GF-D8 (cell line): ENCODE measurements around the gene HAX1.
A peak's percentile ranks its signal among the peaks of the same experiment; 100 is the strongest.
"Not testable (repeated sequence)": the region's sequence is repeated elsewhere in the genome, so short reads cannot be mapped to it uniquely, and the experiment has no call there.

Experiments
- DNase-seq: peaks from one replicate; lab custom pipeline; 2025; lab: John Stamatoyannopoulos, UW

Gene HAX1

DNA sequence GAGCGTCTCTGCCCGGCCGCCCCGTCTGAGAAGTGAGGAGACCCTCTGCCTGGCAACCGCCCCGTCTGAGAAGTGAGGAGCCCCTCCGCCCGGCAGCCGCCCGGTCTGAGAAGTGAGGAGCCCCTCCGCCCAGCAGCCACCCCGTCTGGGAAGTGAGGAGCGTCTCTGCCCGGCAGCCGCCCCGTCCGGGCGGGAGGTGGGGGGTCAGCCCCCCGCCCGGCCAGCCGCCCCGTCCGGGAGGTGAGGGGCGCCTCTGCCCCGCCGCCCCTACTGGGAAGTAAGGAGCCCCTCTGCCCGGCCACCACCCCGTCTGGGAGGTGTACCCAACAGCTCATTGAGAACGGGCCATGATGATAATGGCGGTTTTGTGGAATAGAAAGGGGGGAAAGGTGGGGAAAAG lies 15.2 kb downstream of the HAX1 start:
- not testable (repeated sequence) for DNase-seq

DNA sequence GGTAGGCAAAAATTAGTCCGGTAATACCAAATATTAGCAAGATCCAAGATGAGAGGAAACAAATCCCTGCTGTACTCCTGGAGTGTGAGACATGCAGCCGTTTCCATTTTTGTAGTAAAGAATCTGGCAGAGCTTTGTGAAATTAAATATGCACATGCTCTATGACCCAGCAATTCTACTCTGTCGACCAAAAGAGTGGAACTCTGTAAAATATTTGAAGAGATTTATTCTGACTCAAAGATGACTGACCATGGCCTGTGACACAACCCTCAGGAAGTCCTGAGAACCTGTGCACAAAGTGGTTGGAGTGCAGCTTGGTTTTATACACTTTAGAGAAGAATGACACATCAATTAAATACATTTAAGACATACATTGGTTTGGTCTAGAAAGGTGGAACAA lies 16.2 kb downstream of the HAX1 start:
- no peak for DNase-seq

DNA sequence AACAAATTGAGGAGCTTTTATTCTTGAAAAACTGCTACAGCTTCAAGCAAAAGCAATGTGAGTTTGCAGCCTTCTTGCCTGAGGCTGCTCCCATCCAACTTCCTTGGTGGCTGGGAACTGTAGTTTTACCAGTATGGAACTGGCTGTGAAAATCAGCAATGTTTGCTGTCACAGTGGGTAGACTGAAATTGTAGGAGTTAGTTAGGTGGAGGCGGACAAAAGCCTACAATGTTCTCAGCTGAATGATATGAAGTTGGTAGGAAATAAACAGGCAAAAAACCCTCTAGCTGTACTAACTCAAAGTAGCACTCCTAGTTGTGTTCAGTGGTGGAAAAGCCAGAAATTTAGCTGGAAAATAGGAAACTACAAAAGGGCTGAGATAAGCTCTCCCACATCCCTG lies 18.5 kb downstream of the HAX1 start:
- DNase-seq, result no peak

DNA sequence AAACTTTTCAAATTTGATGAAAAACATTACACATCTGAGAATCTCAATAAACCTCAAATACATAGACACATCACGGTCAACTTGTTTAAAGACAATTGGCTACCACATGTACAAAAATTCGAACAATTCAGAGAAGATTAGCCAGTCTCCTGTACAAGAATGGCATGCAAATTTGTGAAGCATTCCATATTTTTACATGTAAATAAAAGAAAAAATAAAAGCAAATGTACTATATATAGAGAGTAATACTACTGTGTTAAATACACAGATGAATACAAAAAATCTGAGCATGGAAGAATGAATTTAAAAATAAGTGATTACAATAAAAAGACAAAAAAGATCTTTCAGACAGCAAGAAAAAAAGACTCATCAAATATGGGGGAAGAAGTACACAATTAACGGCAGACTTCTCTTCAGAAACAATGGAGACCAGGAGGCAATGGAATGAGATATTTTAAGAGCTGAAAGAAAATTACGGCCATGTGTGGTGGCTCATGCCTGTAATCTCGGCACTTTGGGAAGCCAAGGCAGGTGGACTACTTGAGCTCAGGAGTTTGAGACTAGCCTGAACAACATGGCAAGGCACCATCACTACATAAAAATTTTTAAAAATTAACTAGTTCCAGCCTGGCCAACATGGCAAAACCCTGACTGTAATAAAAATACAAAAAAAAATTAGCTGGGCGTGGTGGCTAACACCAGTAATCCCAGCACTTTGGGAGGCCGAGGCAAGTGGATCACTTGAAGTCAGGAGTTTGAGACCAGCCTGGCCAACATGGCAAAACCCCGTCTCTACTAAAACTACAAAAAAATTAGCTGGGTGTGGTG lies 23.2 kb downstream of the HAX1 start:
- DNase-seq, result peak; percentile 3

DNA sequence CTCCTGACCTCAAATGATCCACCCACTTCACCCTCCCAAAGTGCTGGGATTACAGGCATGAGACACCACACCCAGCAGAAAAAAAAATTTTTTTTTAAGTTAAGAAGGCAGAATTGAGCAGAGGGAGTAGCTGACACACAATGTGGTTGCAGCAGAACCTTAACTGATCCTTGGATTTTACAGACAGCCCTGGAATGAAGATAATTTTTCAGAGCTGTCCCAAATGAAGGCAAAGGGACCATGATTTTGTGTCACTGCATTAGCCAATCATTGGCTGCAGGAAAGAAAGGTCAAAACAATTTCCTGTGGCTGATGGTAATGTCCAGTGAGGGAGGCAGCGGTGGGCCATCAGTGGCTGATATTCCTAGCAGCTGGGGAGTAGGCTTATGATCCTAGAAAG lies 29.2 kb downstream of the HAX1 start:
- DNase-seq, result no peak

DNA sequence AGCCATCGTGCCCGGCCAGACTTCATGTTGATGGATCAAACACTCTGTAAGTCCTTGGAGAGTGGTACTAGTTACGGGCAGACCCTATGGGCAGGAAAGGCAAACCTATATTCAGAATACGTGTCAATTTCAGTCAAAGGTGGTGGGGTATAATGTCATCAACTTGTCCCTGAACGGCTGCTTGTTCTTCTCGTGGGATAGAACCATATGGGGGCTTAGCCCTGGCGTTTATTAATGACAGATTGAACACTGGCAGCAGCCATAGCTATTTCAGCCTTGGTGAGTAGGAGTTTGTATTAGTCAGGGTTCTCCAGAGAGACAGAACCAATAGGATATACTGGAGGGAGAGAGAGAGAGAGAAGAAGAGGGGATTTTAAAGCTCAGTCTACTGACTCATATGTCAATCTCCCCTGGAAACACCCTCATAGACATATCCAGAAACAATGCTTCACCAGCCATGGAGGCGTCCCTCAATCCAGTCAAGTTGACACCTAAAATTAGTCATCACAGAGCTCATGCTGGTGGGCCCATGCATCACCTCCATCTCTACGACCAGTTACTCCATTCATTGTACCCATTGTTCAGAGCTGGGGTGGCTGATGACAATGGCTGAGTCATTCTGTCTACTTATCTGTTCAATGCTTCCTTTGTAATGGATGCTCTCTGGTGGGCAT lies 32.4 kb downstream of the HAX1 start:
- no peak for DNase-seq

DNA sequence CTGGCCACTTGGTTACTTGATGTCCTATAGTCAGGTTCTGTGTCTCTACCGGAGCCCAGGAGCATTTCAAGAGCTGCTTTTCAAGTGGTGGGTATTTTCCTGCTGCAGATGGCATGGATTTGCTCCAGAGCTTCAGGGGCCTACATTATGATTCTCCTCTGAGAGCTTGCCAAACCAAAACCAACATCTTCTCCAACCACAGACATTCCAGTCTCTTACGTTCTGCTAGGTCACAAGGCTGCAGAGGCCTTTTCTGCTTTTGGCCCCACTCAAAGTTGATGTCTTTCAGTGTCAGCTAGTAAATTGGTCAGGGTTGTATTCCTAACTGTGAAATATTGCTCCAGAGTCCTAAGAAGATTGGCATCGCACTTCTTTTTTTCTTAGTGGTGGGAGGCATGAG lies 33.7 kb downstream of the HAX1 start:
- no peak for DNase-seq

DNA sequence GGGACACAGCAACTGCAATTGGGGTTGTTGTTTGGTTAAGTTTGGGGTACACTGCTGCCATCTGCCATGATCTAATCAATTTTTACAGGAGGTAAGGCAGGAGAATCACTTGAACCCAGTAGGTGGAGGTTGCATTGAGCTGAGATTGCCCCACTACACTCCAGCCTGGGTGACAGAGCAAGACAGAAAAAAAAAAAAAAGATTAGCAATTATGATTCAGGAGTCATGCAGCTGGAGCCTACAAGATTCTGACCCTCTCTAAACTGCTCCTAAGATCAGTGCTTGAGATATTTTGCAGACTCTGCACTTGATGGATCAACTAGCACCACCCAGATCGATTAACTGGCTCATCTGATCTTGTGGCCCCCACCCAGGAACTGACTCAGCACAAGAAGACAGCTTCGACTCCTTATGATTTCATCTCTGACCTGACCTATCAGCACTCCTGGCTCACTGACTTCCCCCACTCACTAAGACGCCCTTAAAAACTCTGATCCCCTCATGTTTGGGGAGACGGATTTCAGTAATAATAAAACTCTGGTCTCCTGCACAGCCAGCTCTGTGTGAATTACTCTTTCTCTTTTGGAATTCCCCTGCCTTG lies 35.3 kb downstream of the HAX1 start:
- DNase-seq, result not testable (repeated sequence)

DNA sequence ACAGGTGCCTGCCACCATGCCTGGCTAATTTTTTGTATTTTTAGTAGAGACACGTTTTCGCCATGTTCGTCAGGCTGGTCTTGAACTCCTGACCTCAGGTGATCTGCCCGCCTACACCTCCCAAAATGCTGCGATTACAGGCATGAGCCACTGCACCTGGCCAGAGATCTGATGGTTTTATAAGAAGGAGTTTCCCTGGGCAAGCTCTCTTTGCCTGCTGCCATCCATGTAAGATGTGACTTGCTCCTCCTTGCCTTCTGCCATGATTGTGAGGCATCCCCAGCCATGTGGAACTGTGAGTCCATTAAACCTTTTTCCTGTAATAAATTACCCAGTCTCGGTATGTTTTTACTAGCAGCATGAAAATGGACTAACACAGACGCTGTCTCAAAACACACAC lies 36.7 kb downstream of the HAX1 start:
- DNase-seq, result not testable (repeated sequence)

DNA sequence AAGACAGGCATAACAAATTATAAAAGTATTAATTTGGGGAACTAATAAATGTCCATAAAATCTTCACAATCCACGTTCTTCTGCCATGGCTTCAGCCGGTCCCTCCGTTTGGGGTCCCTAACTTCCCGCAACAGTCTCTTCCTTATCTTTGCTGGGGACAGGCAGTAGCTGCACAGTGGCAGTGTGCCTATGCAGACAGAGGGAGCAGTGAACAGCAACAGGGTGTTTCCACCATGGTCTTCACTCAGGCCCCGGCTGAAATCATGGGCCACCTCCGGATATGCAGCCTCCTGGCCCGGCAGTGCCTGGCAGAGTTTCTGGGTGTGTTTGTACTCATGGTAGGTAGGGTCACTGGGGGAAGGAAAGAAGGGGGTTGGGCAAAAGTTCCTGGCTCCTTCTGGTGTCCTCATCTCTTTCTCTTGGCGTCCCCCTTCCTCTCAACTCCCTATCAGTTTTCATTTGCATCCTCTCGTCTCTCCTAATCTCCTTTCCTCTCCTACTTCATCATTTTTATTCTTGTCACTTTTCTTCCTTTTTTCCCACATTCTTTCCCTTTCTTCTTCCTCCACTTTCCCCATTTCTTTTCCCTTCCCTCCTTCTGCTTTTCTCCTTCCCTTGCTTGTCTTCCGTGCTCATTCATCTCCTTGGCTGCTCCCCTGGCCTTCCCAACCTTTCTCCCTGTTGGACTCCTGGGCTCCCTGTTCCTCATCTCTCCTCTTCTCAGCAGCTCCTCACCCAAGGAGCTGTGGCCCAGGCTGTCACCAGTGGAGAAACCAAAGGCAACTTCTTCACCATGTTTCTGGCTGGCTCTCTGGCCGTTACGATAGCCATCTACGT lies 40.0 kb downstream of the HAX1 start:
- not testable (repeated sequence) for DNase-seq

DNA sequence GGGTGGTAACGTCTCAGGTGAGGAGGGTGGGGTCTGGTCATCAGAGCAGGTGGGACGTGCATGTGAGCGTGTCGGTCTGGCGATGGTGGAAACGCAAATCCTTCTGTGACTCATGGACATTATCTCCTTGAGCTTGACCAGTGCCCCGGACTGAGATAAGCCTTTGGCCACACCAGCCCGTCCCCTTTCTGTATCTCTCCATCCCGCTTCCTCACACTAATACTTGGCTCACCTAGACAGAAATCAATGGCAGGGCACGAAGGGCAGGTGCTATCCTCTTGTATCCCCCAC lies 40.6 kb downstream of the HAX1 start:
- DNase-seq, result no peak

DNA sequence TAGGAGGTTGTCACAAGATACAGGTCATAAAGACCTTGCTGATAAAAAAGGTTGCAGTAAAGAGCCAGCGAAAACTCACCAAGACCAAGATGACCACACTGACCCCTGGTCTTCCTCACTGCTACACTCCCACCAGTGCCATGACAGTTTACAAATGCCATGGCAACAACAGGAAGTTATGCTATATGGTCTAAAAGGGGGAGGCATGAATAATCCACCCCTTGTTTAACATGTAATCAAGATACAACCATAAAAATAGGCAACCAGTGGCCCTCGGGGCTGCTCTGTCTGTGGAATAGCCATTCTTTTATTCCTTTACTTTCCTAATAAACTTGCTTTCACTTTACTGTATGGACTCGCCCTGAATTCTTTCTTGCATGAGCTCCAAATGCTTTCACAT lies 41.8 kb downstream of the HAX1 start:
- DNase-seq, result not testable (repeated sequence)

DNA sequence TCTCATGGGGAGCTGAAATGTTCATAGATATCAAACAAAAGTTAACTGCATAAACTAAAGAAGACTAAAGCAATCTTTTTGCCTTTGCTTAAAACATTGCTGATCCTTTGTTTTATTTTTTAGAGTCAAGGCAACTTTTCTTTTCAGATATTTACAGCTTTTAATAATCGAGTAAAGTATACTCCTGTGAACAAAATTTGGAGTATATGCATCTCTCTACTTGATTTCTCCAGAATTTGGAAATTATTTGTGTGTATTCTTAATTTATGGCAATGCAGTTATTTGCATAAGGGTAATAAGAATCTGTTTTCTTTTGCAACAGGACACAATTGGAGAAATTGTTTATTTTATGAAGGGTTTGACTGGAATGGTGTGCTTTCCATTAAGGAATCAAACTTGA lies 44.3 kb downstream of the HAX1 start:
- DNase-seq, result no peak

DNA sequence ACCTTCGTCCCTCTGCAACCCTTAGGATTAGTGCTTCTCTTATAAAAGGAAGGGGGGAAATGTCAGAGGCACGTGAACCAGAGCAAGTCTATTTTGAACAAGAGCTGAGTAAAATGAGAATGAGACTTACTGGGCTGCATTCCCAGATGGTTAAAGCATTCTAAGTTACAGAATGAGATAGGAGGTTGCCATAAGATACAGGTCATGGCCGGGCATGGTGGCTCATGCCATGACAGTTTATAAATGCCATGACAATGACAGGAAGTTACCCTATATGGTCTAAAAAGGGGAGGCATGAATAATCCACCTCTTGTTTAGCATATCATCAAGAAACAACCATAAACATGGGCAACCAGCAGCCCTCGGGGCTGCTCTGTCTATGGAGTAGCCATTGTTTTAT lies 46.0 kb downstream of the HAX1 start:
- no peak for DNase-seq

DNA sequence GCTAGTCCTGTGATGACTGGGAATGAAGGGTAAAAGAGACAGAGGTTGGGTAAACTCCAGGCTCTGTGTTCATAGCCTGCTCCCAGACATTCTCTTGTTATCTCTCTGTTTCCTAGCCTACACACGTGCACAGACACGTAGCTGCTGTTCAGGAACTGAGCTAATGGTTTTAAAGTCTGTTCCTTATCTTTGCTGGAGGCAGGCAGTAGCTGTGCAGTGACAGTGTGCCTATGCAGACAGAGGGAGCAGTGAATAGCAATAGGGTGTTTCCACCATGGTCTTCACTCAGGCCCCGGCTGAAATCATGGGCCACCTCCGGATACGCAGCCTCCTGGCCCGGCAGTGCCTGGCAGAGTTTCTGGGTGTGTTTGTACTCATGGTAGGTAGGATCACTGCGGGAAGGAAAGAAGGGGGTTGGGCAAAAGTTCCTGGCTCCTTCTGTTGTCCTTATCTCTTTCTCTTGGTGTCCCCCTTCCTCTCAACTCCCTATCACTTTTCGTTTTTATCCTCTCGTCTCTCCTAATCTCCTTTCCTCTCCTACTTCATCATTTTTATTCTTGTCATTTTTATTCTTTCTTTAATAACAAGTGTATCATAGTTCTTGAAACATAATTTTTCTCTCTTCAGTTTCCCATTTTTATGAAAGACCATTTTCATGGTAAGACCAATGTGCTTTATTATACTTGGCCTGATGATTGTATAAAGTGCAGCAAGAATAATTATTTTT lies 48.6 kb downstream of the HAX1 start, which contains the start of gene AQP10:
AQP10 (plus strand) TSS at position 212 of the 727 bp plus-strand sequence; CDS start at position 275, 63 bp downstream.
- no peak for DNase-seq

DNA sequence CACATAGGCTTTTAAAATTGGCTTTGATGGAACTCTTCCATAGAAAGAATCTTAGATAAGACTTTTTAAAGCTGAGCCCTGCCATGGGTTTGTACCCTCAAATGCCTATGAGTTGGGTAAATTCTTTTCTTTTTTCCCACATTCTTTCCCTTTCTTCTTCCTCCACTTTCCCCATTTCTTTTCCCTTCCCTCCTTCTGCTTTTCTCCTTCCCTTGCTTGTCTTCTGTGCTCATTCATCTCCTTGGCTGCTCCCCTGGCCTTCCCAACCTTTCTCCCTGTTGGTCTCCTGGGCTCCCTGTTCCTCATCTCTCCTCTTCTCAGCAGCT lies 49.1 kb downstream of the HAX1 start:
- not testable (repeated sequence) for DNase-seq

DNA sequence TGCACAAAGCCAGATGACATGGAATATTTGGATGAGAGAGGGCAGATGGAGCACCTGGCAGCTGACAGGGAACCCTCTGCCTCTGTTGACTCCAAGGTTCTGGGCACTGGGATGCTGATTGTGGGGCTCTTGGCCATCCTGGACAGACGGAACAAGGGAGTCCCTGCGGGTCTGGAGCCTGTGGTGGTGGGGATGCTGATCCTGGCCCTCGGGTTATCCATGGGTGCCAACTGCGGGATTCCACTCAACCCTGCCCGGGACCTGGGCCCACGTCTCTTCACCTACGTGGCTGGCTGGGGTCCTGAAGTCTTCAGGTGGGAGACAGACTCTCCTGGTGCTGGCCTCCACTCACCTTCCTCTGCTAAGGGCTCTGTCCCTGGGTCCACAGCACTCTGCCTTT lies 51.1 kb downstream of the HAX1 start:
- no peak for DNase-seq

DNA sequence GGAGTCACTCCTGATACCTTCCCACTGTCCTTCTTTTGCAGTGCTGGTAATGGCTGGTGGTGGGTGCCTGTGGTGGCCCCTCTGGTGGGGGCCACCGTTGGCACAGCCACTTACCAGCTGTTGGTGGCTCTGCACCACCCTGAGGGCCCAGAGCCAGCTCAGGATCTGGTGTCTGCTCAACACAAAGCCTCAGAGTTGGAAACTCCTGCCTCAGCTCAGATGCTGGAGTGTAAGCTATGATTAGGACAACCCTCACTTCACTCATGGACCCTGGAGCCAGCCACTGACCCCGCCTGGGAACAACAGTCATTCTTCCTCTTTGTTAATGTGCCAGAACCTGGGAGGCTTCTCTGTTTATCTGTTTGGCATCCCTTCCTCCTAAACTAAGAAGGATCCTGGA lies 51.8 kb downstream of the HAX1 start:
- DNase-seq, result no peak

DNA sequence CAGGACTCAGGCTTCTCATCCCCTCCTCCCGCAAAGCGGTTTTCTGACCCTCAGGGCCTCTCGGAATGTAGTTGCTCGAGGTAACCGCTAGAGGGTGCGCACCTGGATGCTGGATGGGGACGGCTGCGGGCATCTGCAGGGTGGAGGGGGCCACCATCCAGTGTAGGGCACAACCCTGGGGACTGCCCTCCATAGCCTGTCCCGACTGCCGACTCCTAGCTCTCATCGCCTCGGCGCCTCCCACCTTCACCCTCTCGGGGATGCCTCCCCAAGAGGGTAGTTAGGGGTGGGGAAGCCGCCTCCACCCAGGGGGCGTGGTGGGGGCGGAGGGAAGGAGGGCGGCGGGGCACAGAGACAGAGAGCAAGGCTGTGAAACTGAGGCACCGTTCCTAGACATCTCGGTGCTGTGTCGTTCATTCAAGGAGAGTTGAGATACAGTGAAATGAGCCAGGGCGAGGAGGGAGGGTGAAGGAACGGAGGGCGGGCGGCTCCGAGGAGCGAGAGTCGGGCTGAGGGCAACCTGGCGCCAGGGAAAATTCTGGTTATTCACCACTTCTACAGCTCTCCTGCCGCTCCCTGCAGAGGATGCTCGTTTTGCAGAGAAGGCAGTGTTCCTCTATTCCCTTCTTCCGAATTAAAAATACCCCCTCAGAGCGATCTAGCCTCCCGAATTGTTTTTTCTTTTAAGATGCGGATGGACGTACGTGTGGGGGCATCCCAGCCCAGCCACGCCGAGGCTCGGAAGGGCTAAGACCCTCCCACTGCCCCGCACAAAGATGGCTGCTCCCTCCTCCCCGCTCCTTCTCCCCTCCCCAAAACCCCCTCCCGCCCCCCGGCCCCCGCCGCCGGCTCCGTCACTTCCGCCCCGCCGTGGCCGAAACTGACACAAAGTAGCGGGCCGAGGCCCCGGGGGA lies 52.5 kb downstream of the HAX1 start, which contains the start of gene ATP8B2:
ATP8B2 (plus strand) TSS at position 857 of the 914 bp plus-strand sequence. CDS start 2,617 bp downstream, outside the sequence.
- DNase-seq, result no peak
